Renal cortical epithelial cell (primary cell): ENCODE data around the gene CLEC18A. TPM values are rescaled to one million over a fixed set of nuclear protein-coding genes. Genes with fewer than 3 reads are reported as not detected.

Source experiments
- total RNA-seq: library from RNA; depleted of rRNA; stranded (reverse); fragments of >200 nt; gene quantifications from 2 replicates; pipeline ENCODE4 v1.2.3, GENCODE V29; 2014

Gene CLEC18A
- total RNA-seq, 1 donor from 2014 or later: 0.15 TPM

Other genes with a start within 250 kb of the CLEC18A start
- gene NQO1, start 224.8 kb upstream of the CLEC18A start, total RNA-seq: 109 and 186 TPM in 2 replicates
- 9.9 and 23.4 TPM in 2 replicates for gene NOB1, start 196.4 kb upstream of the CLEC18A start, total RNA-seq
- 19.8 and 36.5 TPM in 2 replicates for gene WWP2, start 189.0 kb upstream of the CLEC18A start, total RNA-seq
- 14.6 and 39.7 TPM in 2 replicates for gene PDPR, start 163.0 kb downstream of the CLEC18A start, total RNA-seq
- gene CLEC18C, start 222.5 kb downstream of the CLEC18A start, total RNA-seq: 0.60 and 4.3 TPM in 2 replicates